HCT116 (cell line): ENCODE data around the gene C1S. TPM values are rescaled to one million over a fixed set of nuclear protein-coding genes. Genes with fewer than 3 reads are reported as not detected.

Experiments
- ATAC-seq: fragments of 200-7000 bp; cut with Tn5 transposase; 2 replicates; pipeline ENCODE4 v1.9.1; 2020; ENCODE audit warnings: mild to moderate bottlenecking, moderate library complexity
- BruUV-seq: library from RNA; stranded (reverse); fragments of 400-500 nt; replicated peaks from 2 replicates; lab custom pipeline; 2021; lab: Mats Ljungman, UMichigan
- CTCF ChIA-PET: fragments of 300-600 bp; sonication (Branson Sonifier 250); formaldehyde crosslinking; loops from one replicate; lab custom pipeline; 2021; ENCODE audit warnings: antibody characterized with exemption; lab: Charles Lee
- POLR2A ChIA-PET: fragments of 300-600, 350-600 bp; sonication (Branson Sonifier 250); formaldehyde crosslinking; loops from one replicate; lab custom pipeline; 2021; ENCODE audit warnings: antibody characterized with exemption; lab: Charles Lee
- RAD21 ChIA-PET, 2 experiments: fragments of 300-600 bp; sonication (Branson Sonifier 250); formaldehyde crosslinking; loops; one replicate each; lab custom pipeline; 2023; ENCODE audit warnings: low total read pairs in 2 of 2; ENCODE audit not compliant: uncharacterized antibody in 2 of 2, unreplicated experiment in 2 of 2, low non-redundant PET in 1 of 2; lab: Charles Lee
- DNase-seq: peaks from one replicate; pipeline ENCODE4 v3.0.0-alpha.2; 2010; ENCODE audit warnings: low read depth, low spot score
- H2AFZ ChIP-seq: fragments of 200-600 bp; shearing (Covaris generic), sonication (generic); 2 replicates; pipeline ENCODE4 v1.6.1; 2017; ENCODE audit warnings: low read depth, mixed run types, mixed read lengths, antibody characterized with exemption, low read length; ENCODE audit not compliant: poor library complexity, severe bottlenecking
- H3K27ac ChIP-seq: 2 replicates; pipeline ENCODE4 v1.5.1; 2012; ENCODE audit warnings: low read depth, low read length
- H3K27me3 ChIP-seq: fragments of 200-600 bp; sonication (generic); 2 replicates; pipeline ENCODE4 v1.6.1; 2016; ENCODE audit warnings: mixed run types, low read length, mixed read lengths; ENCODE audit not compliant: insufficient read depth
- H3K36me3 ChIP-seq, 2 experiments: fragments of 200-500 bp in 1 of 2; fragments of 200-600 bp in 1 of 2; sonication (Bioruptor generic) in 1 of 2; sonication (generic) in 1 of 2; 2 replicates each; pipeline versions ENCODE4 v1.5.1 to v1.6.1; 2014 to 2016; ENCODE audit warnings: low read length in 2 of 2, inconsistent platforms in 1 of 2, mixed read lengths in 1 of 2, mixed run types in 1 of 2; ENCODE audit not compliant: insufficient read depth in 2 of 2, control insufficient read depth in 1 of 2
- H3K4me1 ChIP-seq, 2 experiments: fragments of 200-600 bp in 1 of 2; sonication (generic) in 1 of 2; 2 replicates each; pipeline versions ENCODE4 v1.5.1 to v1.6.1; 2012 to 2017; ENCODE audit warnings: low read length in 2 of 2, inconsistent platforms in 1 of 2, mild to moderate bottlenecking in 1 of 2, mixed read lengths in 1 of 2, mixed run types in 1 of 2, moderate library complexity in 1 of 2; ENCODE audit not compliant: insufficient read depth in 2 of 2, control insufficient read depth in 1 of 2
- H3K4me2 ChIP-seq: fragments of 200-600 bp; sonication (generic); 2 replicates; pipeline ENCODE4 v1.6.1; 2017; ENCODE audit warnings: mixed run types, low read length, mixed read lengths
- H3K4me3 ChIP-seq, 2 experiments: fragments of 200-600 bp in 1 of 2; sonication (generic) in 1 of 2; replicated peaks in 1 of 2; 2 replicates each; pipeline ENCODE4 v1.5.1; 2011 to 2016; ENCODE audit warnings: low read length in 2 of 2, control low read depth in 1 of 2, low read depth in 1 of 2, mild to moderate bottlenecking in 1 of 2, mixed read lengths in 1 of 2, mixed run types in 1 of 2
- H3K79me2 ChIP-seq: fragments of 200-600 bp; sonication (generic); 2 replicates; pipeline ENCODE4 v1.6.1; 2017; ENCODE audit warnings: mild to moderate bottlenecking, mixed run types, low read length, moderate library complexity, mixed read lengths; ENCODE audit not compliant: insufficient read depth
- H3K9ac ChIP-seq: fragments of 200-600 bp; sonication (generic); 2 replicates; pipeline ENCODE4 v1.6.1; 2016; ENCODE audit warnings: low read length, mixed read lengths
- H3K9me2 ChIP-seq: fragments of 200-600 bp; sonication (generic), shearing (Covaris generic); 2 replicates; pipeline ENCODE4 v1.6.1; 2017; ENCODE audit warnings: mixed run types, mild to moderate bottlenecking, moderate library complexity; ENCODE audit not compliant: insufficient read depth
- H3K9me3 ChIP-seq, 2 experiments: fragments of 200-500 bp in 1 of 2; fragments of 200-600 bp in 1 of 2; sonication (Bioruptor generic) in 1 of 2; sonication (generic) in 1 of 2; 2 replicates each; pipeline ENCODE4 v1.6.1; 2014 to 2017; ENCODE audit warnings: low read length in 2 of 2, mixed read lengths in 2 of 2, inconsistent platforms in 1 of 2, low read depth in 1 of 2, mild to moderate bottlenecking in 1 of 2, mixed run types in 1 of 2, moderate library complexity in 1 of 2; ENCODE audit not compliant: control insufficient read depth in 1 of 2, insufficient read depth in 1 of 2
- H4K20me1 ChIP-seq: fragments of 200-600 bp; sonication (generic), shearing (Covaris generic); 2 replicates; pipeline ENCODE4 v1.6.1; 2017; ENCODE audit warnings: mixed run types, mild to moderate bottlenecking, moderate library complexity; ENCODE audit not compliant: insufficient read depth
- CBX3 ChIP-seq: IDR thresholded peaks from 2 replicates; pipeline ENCODE4 v1.6.1; 2012; ENCODE audit warnings: low read depth
- CEBPB ChIP-seq: IDR thresholded peaks from 2 replicates; pipeline ENCODE4 v1.6.1; 2012; ENCODE audit warnings: low read depth
- EGR1 ChIP-seq: IDR thresholded peaks from 2 replicates; pipeline ENCODE4 v1.6.1; 2012; ENCODE audit warnings: low read depth
- ELF1 ChIP-seq: IDR thresholded peaks from 2 replicates; pipeline ENCODE4 v1.6.1; 2012; ENCODE audit warnings: low read depth, borderline replicate concordance
- FOSL1 ChIP-seq: IDR thresholded peaks from 2 replicates; pipeline ENCODE4 v1.6.1; 2012; ENCODE audit warnings: low read depth
- JUND ChIP-seq: IDR thresholded peaks from 2 replicates; pipeline ENCODE4 v1.6.1; 2012
- POLR2AphosphoS5 ChIP-seq: IDR thresholded peaks from 2 replicates; pipeline ENCODE4 v1.6.1; 2011; ENCODE audit warnings: mild to moderate bottlenecking, low read depth, low read length, moderate library complexity
- RAD21 ChIP-seq: IDR thresholded peaks from 2 replicates; pipeline ENCODE4 v1.6.1; 2012; ENCODE audit warnings: low read depth, mild to moderate bottlenecking
- SIN3A ChIP-seq: IDR thresholded peaks from 2 replicates; pipeline ENCODE4 v1.6.1; 2012; ENCODE audit warnings: low read depth
- SP1 ChIP-seq: IDR thresholded peaks from 2 replicates; pipeline ENCODE4 v1.6.1; 2012; ENCODE audit warnings: low read depth
- SRF ChIP-seq: IDR thresholded peaks from 2 replicates; pipeline ENCODE4 v1.6.1; 2012; ENCODE audit warnings: low read depth
- TCF7L2 ChIP-seq: IDR thresholded peaks from 2 replicates; pipeline ENCODE4 v1.7.0; 2011; ENCODE audit warnings: borderline replicate concordance, inconsistent platforms; ENCODE audit not compliant: insufficient read depth, insufficient read length; ENCODE audit errors: extremely low read depth
- YY1 ChIP-seq: IDR thresholded peaks from 2 replicates; pipeline ENCODE4 v1.6.1; 2011; ENCODE audit warnings: low read length, low read depth, moderate library complexity, mild to moderate bottlenecking; ENCODE audit not compliant: insufficient replicate concordance; ENCODE audit errors: extremely low read depth
- ZNF274 ChIP-seq: fragments of 200-500 bp; sonication (Bioruptor generic); IDR thresholded peaks from 2 replicates; pipeline ENCODE4 v1.6.1; 2014; ENCODE audit warnings: mild to moderate bottlenecking, low read depth, low read length, inconsistent platforms
- intact Hi-C: fragments of 100-400 bp; cut with micrococcal nuclease; formaldehyde crosslinking; loops from 2 replicates; pipeline ENCODE4 v1.10.0; 2022
- total RNA-seq: library from RNA; stranded (reverse); gene quantifications from one replicate; pipeline ENCODE4 v1.2.1, GENCODE V29; 2021; ENCODE audit not compliant: unreplicated experiment
- TF ChIP-seq, protein P1 (sequence below), 3 experiments: fragments of 200-600 bp in 1 of 3; sonication (generic) in 1 of 3; IDR thresholded peaks in 2 of 3; conservative IDR thresholded peaks in 1 of 3; 2 replicates each; pipeline ENCODE4 v1.5.1; 2012 to 2017; ENCODE audit warnings: low read depth in 2 of 3, low read length in 2 of 3, antibody characterized with exemption in 1 of 3, borderline replicate concordance in 1 of 3, control low read depth in 1 of 3, mild to moderate bottlenecking in 1 of 3, mixed read lengths in 1 of 3, mixed run types in 1 of 3, moderate library complexity in 1 of 3; ENCODE audit not compliant: insufficient read depth in 1 of 3
- TF ChIP-seq, protein P2 (sequence below): IDR thresholded peaks from 2 replicates; pipeline ENCODE4 v1.6.1; 2012
- TF ChIP-seq, protein P3 (sequence below): IDR thresholded peaks from 2 replicates; pipeline ENCODE4 v1.6.1; 2011; ENCODE audit warnings: mild to moderate bottlenecking, low read length, moderate library complexity; ENCODE audit not compliant: insufficient replicate concordance; ENCODE audit errors: extremely low read depth
- TF ChIP-seq, protein P4 (sequence below): IDR thresholded peaks from 2 replicates; pipeline ENCODE4 v1.6.1; 2012

Gene C1S
- total RNA-seq, 1 experiment from 2014 or later = 2.4 TPM

DNA sequence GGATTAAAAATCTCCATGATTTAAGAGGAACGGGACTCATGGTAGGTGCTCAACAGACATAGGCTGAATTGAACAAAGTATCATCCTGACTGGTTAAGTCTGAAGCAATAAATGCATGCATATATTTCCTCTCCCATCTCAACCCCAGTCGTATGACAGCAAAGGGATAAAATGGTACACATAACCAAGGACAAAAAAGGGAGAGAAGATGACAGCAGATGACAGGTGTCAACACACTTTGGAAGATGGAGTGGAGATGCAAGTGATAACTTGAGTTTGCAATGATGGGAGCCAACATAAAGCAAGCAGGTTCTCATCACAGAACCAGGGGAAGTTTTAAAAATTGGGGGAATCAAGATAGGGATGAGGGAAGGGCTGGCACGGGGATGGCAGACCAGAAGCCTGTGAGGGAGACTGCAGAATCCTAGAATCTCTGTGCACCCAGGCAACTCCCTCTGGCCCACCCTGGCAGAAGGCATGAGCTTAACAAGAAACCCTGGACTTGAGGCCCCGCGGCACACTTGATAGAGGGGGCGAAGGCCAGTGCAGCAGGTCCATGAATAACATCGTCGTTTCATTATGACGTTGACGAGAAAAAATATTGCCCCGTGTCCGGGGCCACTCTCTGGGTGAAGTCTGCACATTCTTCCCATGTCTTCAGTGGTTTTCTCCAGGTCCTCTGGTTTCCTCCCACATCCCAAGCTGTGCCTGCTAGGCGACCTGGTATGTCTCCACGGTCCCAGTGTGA, 43.5 kb downstream of the C1S start:
- peaks cover 0 to 10% of the 10 kb centered on the region in 2 experiments; a peak in 2 of 4 replicates for H3K4me1 ChIP-seq
- peaks cover 9 to 11% of the 10 kb centered on the region in 2 experiments; a peak in 1 of 4 replicates for H3K9me3 ChIP-seq
- H3K9ac ChIP-seq = no peak overlapping the region
- TF ChIP-seq JUND = no peak
- TF ChIP-seq EGR1 = no peak
- TF ChIP-seq ZNF274 = no peak
- TF ChIP-seq, protein P1, sequence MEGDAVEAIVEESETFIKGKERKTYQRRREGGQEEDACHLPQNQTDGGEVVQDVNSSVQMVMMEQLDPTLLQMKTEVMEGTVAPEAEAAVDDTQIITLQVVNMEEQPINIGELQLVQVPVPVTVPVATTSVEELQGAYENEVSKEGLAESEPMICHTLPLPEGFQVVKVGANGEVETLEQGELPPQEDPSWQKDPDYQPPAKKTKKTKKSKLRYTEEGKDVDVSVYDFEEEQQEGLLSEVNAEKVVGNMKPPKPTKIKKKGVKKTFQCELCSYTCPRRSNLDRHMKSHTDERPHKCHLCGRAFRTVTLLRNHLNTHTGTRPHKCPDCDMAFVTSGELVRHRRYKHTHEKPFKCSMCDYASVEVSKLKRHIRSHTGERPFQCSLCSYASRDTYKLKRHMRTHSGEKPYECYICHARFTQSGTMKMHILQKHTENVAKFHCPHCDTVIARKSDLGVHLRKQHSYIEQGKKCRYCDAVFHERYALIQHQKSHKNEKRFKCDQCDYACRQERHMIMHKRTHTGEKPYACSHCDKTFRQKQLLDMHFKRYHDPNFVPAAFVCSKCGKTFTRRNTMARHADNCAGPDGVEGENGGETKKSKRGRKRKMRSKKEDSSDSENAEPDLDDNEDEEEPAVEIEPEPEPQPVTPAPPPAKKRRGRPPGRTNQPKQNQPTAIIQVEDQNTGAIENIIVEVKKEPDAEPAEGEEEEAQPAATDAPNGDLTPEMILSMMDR (IDR thresholded peaks at IDR 0.05 in 2 of 3, conservative IDR thresholded peaks at IDR 0.05 in 1 of 3; ENCODE audit: borderline replicate concordance in 1 of 3, insufficient read depth in 1 of 3, low read depth in 2 of 3, low read length in 2 of 3) = no peak
- no peak for TF ChIP-seq POLR2AphosphoS5
- TF ChIP-seq, protein P2, sequence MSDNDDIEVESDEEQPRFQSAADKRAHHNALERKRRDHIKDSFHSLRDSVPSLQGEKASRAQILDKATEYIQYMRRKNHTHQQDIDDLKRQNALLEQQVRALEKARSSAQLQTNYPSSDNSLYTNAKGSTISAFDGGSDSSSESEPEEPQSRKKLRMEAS = no peak
- no peak for TF ChIP-seq ELF1
- TF ChIP-seq, protein P3, sequence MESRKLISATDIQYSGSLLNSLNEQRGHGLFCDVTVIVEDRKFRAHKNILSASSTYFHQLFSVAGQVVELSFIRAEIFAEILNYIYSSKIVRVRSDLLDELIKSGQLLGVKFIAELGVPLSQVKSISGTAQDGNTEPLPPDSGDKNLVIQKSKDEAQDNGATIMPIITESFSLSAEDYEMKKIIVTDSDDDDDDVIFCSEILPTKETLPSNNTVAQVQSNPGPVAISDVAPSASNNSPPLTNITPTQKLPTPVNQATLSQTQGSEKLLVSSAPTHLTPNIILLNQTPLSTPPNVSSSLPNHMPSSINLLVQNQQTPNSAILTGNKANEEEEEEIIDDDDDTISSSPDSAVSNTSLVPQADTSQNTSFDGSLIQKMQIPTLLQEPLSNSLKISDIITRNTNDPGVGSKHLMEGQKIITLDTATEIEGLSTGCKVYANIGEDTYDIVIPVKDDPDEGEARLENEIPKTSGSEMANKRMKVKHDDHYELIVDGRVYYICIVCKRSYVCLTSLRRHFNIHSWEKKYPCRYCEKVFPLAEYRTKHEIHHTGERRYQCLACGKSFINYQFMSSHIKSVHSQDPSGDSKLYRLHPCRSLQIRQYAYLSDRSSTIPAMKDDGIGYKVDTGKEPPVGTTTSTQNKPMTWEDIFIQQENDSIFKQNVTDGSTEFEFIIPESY = no peak
- no peak for TF ChIP-seq SRF
- TF ChIP-seq TCF7L2 = no peak
- no peak for TF ChIP-seq FOSL1
- TF ChIP-seq, protein P4, sequence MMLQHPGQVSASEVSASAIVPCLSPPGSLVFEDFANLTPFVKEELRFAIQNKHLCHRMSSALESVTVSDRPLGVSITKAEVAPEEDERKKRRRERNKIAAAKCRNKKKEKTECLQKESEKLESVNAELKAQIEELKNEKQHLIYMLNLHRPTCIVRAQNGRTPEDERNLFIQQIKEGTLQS = no peak
- no peak for TF ChIP-seq CEBPB
- no peak for TF ChIP-seq YY1
- no peak for TF ChIP-seq CBX3
- no peak for TF ChIP-seq SIN3A
- no peak for TF ChIP-seq SP1
- no peak for TF ChIP-seq RAD21
- H3K4me2 ChIP-seq = no peak overlapping the region
- H3K4me3 ChIP-seq = no peak overlapping the region
- no peak overlapping the region for H2AFZ ChIP-seq
- no peak for ATAC-seq
- CTCF ChIA-PET = no interaction called here
- POLR2A ChIA-PET = no interaction called here
- H3K79me2 ChIP-seq = peaks cover 25% of the 10 kb centered on the region
- DNase-seq = no peak
- H3K27ac ChIP-seq = no peak overlapping the region
- BruUV-seq = no TSS peak
- intact Hi-C loops = no loop called here
- no peaks in the 10 kb centered on the region for H3K9me2 ChIP-seq
- H3K36me3 ChIP-seq = peaks cover 6 to 9% of the 10 kb centered on the region in 2 experiments; a peak in 2 of 4 replicates
- RAD21 ChIA-PET = no interaction called here
- no peaks in the 10 kb centered on the region for H4K20me1 ChIP-seq
- H3K27me3 ChIP-seq = no peaks in the 10 kb centered on the region
